ENCODE data around the gene SEC31B.

GRCh38 chr10:100448951-100449350, 70.7 kb downstream of the SEC31B start:
- TF ChIP-seq CTCF (IDR thresholded peaks at IDR 0.05) (no peak), POLR2A (IDR thresholded peaks at IDR 0.05) (no peak)

Measured in right lobe of liver (tissue), 4 donors.